Vagina (tissue), 2 donors: ENCODE data around the gene MDFIC.

Experiments used
- POLR2AphosphoS5 ChIP-seq, 2 donors: sonication (generic); formaldehyde crosslinking; IDR thresholded peaks; one replicate each; pipeline ENCODE4 v1.9.0; 2017; ENCODE audit warnings: antibody characterized with exemption in 2 of 2, mild to moderate bottlenecking in 2 of 2, low read depth in 1 of 2; ENCODE audit not compliant: insufficient read depth in 1 of 2
- TF ChIP-seq, protein P1 (sequence below), 3 experiments: fragments of 450-650 bp in 2 of 3; fragments of 200-600 bp in 1 of 3; sonication (generic) in 1 of 3; IDR thresholded peaks; one replicate each; pipeline ENCODE4 v1.5.1; 2017 to 2019; ENCODE audit warnings: antibody characterized with exemption in 3 of 3, mild to moderate bottlenecking in 2 of 3, moderate library complexity in 2 of 3

DNA sequence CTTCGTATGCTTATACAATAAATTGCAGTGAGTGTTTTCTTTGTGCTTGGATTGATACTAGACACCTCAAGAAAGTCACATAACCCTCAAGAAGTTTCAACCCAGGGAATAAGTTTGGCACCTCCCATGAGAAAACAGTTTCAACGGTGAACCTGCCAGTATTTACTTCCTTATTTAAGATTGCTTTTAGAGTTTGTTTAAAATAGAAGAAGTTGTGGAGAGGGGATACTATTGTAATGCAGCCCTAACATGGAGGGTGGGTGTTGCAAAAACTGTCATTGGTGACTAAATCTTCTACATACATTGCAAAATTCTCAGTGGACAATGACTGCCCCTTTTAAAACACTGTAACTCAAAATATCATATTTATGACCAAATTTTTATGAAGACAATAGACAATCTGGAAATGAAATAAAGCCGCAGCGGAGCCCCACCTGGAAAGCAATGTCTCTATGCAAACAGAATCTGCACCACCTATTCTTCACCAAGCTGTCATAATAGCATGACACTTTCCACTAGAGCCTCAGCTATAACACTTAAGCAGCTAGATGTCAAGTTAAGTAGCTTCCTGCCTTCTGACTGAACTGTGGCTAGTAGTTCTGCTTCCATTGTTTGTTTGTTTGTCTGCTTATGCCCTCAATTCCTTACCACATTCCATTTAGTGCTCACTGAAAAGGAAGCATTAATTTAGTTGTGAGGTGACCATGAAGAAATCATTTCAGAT is 98.2 kb downstream of the MDFIC start:
- TF ChIP-seq, protein P1, sequence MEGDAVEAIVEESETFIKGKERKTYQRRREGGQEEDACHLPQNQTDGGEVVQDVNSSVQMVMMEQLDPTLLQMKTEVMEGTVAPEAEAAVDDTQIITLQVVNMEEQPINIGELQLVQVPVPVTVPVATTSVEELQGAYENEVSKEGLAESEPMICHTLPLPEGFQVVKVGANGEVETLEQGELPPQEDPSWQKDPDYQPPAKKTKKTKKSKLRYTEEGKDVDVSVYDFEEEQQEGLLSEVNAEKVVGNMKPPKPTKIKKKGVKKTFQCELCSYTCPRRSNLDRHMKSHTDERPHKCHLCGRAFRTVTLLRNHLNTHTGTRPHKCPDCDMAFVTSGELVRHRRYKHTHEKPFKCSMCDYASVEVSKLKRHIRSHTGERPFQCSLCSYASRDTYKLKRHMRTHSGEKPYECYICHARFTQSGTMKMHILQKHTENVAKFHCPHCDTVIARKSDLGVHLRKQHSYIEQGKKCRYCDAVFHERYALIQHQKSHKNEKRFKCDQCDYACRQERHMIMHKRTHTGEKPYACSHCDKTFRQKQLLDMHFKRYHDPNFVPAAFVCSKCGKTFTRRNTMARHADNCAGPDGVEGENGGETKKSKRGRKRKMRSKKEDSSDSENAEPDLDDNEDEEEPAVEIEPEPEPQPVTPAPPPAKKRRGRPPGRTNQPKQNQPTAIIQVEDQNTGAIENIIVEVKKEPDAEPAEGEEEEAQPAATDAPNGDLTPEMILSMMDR (IDR thresholded peaks at IDR 0.05) = no peak
- TF ChIP-seq POLR2AphosphoS5 (IDR thresholded peaks at IDR 0.05; ENCODE audit: insufficient read depth in 1 of 2, low read depth in 1 of 2) = no peak
